Heart right ventricle (tissue), 16 donors: Measurements from ENCODE around the gene STAT2. TPM values are rescaled to one million over a fixed set of nuclear protein-coding genes. Genes with fewer than 3 reads are reported as not detected.

Source experiments
- ATAC-seq, 8 donors: fragments of 200-7000 bp; cut with Tn5 transposase; one replicate each; pipeline ENCODE4 v1.9.1; 2020; ENCODE audit warnings: mild to moderate bottlenecking in 8 of 8, moderate library complexity in 8 of 8, moderate number of reproducible peaks in 1 of 8
- DNase-seq, 2 donors: peaks; one replicate each; pipeline ENCODE4 v3.0.0-alpha.2; 2020
- H3K27ac ChIP-seq, 10 donors: fragments of 200-600 bp; sonication (generic) in 2 of 10; one replicate each; pipeline versions ENCODE4 v1.5.0 to v1.8.0; 2020 to 2022; ENCODE audit warnings: mild to moderate bottlenecking in 3 of 10
- H3K27me3 ChIP-seq, 7 donors: fragments of 200-600 bp; one replicate each; pipeline ENCODE4 v1.8.0; 2021 to 2022; ENCODE audit warnings: mild to moderate bottlenecking in 2 of 7
- H3K36me3 ChIP-seq, 9 donors: fragments of 200-600 bp; sonication (generic) in 1 of 9; one replicate each; pipeline versions ENCODE4 v1.5.0 to v1.8.0; 2020 to 2022; ENCODE audit warnings: mild to moderate bottlenecking in 2 of 9
- H3K4me1 ChIP-seq, 9 donors: fragments of 200-600 bp; sonication (generic) in 1 of 9; one replicate each; pipeline versions ENCODE4 v1.5.0 to v1.8.0; 2020 to 2022; ENCODE audit warnings: mild to moderate bottlenecking in 4 of 9
- H3K4me3 ChIP-seq, 10 donors: fragments of 200-600 bp; sonication (generic) in 2 of 10; one replicate each; pipeline versions ENCODE4 v1.5.0 to v1.8.0; 2020 to 2022; ENCODE audit warnings: mild to moderate bottlenecking in 7 of 10, moderate library complexity in 2 of 10
- H3K9me3 ChIP-seq, 11 donors: fragments of 200-600 bp in 10 of 11; sonication (generic) in 2 of 11; one replicate each; pipeline versions ENCODE4 v1.5.0 to v1.8.0; 2013 to 2022; ENCODE audit warnings: mild to moderate bottlenecking in 2 of 11, control low read depth in 1 of 11, moderate library complexity in 1 of 11
- WGBS, 2 donors: extraction: QIAGEN DNeasy Blood & Tissue Kit; methylation state at CpG; one replicate each; pipeline ENCODE4 v1.1.7; 2013; ENCODE audit warnings: inconsistent platforms in 1 of 2; 5-methylcytosine and 5-hydroxymethylcytosine counted together
- intact Hi-C, 10 donors: fragments of 100-400 bp; cut with DNase I; formaldehyde crosslinking; loops; one replicate each; pipeline versions ENCODE4 v1.11.1 to v1.14.2; 2022
- polyA plus RNA-seq, 2 donors: library from polyadenylated mRNA; stranded (reverse); fragments of 200-250 nt; gene quantifications; one replicate each; pipeline ENCODE4 v1.2.3, GENCODE V29; 2013
- total RNA-seq, 10 donors: library from RNA; stranded (reverse); fragmentation: NEBNext Ultra II Directional in 3 of 10; extraction: Animal tissue kit (Norgen Biotek cat#: 25700) in 3 of 10; gene quantifications; one replicate each; pipeline versions ENCODE4 v1.2.1 to v1.2.4, GENCODE V29; 2021 to 2023
- TF ChIP-seq, protein P1 (sequence below), 9 donors: fragments of 200-600 bp; sonication (generic) in 2 of 9; IDR thresholded peaks; one replicate each; pipeline versions ENCODE4 v1.5.0 to v1.8.0; 2021 to 2022; ENCODE audit warnings: antibody characterized with exemption in 9 of 9, mild to moderate bottlenecking in 5 of 9, moderate library complexity in 1 of 9
- donor health status: Arrhythmogenic right ventricular cardiomyopathy.
- donor health status: ischemic (EF 13 %, LVEDD 7.1; RV severe dilation, severe dysfunction).
- donor health status: healthy with polysubstance abuse.
- donor health status: DM: no; HTN: yes; CAD: no.
- donor health status: DM: no; HTN: no; CAD: no.
- donor health status: ischemic (EF 25% LVEDD 6.9; RV normal size, moderate dysfunction).
- donor health status: ischemic (EF 25% LVEDD 5.7; RV mildly dilated, moderate dysfunction).
- donor health status: healthy.
- donor health status: DM: yes; HTN: yes; CAD: no.
- donor health status: Ischemic cardiomyopathy.
- donor health status: ischemic (EF 35%, LVEDD 5.7; RV mildly dilated, moderate dysfunction).
- donor health status: nonischemic (EF 11% LVEDD 7.7; RV severe dilation, severe dysfunction).
- donor health status: DM: yes; HTN: yes; CAD: no.
- donor health status: PGD.
- donor health status: ischemic (EF 29% LVEDD 5.4; RV normal size, mild dysfunction).
- donor health status: nonischemic (EF 23%, LVEDD 6.1; RV moderate dilation, normal function).

The STAT2 gene
- total and polyA plus RNA-seq, 12 donors, result 16.9 to 107 (median 38.7) TPM

- ATAC-seq (no peak), DNase-seq (no peak)
- Histone ChIP-seq H3K4me3 (no peak overlapping the region), H3K27me3 (no peaks in the 10 kb centered on the region), H3K36me3 (peaks cover 0 to 88% (median 28%) of the 10 kb centered on the region in 9 donors), H3K4me1 (peaks cover 7 to 15% (median 11%) of the 10 kb centered on the region in 9 donors), H3K9me3 (no peaks in the 10 kb centered on the region), H3K27ac (no peak overlapping the region)
- 93 to 95% methylated on average over 12 of the region's 12 CpGs for WGBS, 2 donors
- TF ChIP-seq, protein P1, sequence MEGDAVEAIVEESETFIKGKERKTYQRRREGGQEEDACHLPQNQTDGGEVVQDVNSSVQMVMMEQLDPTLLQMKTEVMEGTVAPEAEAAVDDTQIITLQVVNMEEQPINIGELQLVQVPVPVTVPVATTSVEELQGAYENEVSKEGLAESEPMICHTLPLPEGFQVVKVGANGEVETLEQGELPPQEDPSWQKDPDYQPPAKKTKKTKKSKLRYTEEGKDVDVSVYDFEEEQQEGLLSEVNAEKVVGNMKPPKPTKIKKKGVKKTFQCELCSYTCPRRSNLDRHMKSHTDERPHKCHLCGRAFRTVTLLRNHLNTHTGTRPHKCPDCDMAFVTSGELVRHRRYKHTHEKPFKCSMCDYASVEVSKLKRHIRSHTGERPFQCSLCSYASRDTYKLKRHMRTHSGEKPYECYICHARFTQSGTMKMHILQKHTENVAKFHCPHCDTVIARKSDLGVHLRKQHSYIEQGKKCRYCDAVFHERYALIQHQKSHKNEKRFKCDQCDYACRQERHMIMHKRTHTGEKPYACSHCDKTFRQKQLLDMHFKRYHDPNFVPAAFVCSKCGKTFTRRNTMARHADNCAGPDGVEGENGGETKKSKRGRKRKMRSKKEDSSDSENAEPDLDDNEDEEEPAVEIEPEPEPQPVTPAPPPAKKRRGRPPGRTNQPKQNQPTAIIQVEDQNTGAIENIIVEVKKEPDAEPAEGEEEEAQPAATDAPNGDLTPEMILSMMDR (IDR thresholded peaks at IDR 0.05), result no peak
- intact Hi-C loops, result loop anchor here in 4 of 10 donors (10.0 kb wide), 1 partner anchor 154 kb away; the partner anchor contains the start of gene SPRYD4 (in 4 of the 4)
Measured at GRCh38 chr12:56311003-56311402, 48.9 kb downstream of the STAT2 start.

- TF ChIP-seq, protein P1 (IDR thresholded peaks at IDR 0.05), result no peak
- WGBS, 2 donors, result 95 to 97% methylated on average over 3 of the region's 3 CpGs
- DNase-seq (no peak), ATAC-seq (no peak)
- peaks cover 0 to 100% (median 28%) of the 10 kb centered on the region in 9 donors for H3K36me3 ChIP-seq
- intact Hi-C loops, result no loop called here
- no peaks in the 10 kb centered on the region for H3K4me1 ChIP-seq
- H3K4me3 ChIP-seq, result no peak overlapping the region
- H3K27ac ChIP-seq, result no peak overlapping the region
- H3K9me3 ChIP-seq, result no peaks in the 10 kb centered on the region
- no peaks in the 10 kb centered on the region for H3K27me3 ChIP-seq
Measured at GRCh38 chr12:56308714-56309113, 51.2 kb downstream of the STAT2 start.

DNA sequence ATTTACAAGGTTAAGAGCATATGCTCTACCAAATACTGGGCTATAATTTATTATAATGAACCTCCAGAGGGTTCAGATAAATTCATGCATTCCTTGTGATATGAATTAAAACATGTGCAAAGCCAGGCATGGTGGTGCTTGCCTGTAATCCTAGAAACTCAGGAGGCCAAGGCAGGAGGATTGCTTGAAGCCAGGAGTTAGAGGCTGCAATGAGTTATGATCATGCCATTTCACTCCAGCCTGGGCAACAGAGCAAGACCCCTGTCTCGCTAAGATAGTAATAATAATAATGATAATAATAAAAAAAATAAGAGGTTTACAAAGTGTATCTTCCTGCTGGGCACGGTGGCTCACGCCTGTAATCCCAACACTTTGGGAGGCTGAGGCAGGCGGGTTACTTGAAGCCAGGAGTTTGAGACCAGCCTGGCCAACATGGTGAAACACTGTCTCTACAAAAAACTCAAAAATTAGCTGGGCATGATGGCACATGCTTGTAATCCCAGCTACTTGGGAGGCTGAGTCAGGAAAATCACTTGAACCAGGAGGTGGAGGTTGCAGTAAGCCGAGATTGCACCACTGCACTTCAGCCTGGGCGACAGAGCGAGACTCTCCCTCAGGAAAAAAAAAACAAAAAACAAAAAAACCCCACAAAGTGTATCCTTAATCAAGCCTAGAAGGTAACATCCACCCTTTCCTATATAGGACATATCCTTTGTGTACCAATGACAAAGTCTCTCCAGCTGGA, 52.5 kb downstream of the STAT2 start:
- H3K9me3 ChIP-seq, result no peaks in the 10 kb centered on the region
- no peak for ATAC-seq
- H3K4me3 ChIP-seq, result no peak overlapping the region
- WGBS, 2 donors, result 96 to 99% methylated on average over 7 of the region's 7 CpGs
- H3K4me1 ChIP-seq, result peaks cover 0 to 9% (median 5%) of the 10 kb centered on the region in 9 donors
- intact Hi-C loops, result no loop called here
- no peak for DNase-seq
- no peaks in the 10 kb centered on the region for H3K27me3 ChIP-seq
- peaks cover 0 to 93% (median 22%) of the 10 kb centered on the region in 9 donors for H3K36me3 ChIP-seq
- TF ChIP-seq, protein P1 (IDR thresholded peaks at IDR 0.05), result no peak
- no peak overlapping the region for H3K27ac ChIP-seq

GRCh38 chr12:56304872-56305590, 54.9 kb downstream of the STAT2 start:
- no peaks in the 10 kb centered on the region for H3K27me3 ChIP-seq
- ATAC-seq (no peak), DNase-seq (no peak)
- no peaks in the 10 kb centered on the region for H3K9me3 ChIP-seq
- intact Hi-C loops, result no loop called here
- H3K36me3 ChIP-seq, result peaks cover 0 to 70% (median 20%) of the 10 kb centered on the region in 9 donors
- H3K4me1 ChIP-seq, result peaks cover 8 to 27% (median 23%) of the 10 kb centered on the region in 9 donors
- no peak overlapping the region for H3K4me3 ChIP-seq
- TF ChIP-seq, protein P1 (IDR thresholded peaks at IDR 0.05), result no peak
- 92 to 93% methylated on average over 8 of the region's 8 CpGs for WGBS, 2 donors
- no peak overlapping the region for H3K27ac ChIP-seq
